NCI-H146 treated with DMSO at 0.1 percent for 48 hours (cell line): ENCODE data around the gene IRAK3.
A peak's percentile ranks its signal among the peaks of the same experiment; 100 is the strongest.

Experiments
- DNase-seq: peaks from one replicate; lab custom pipeline; 2025; ENCODE audit not compliant: unreplicated experiment; lab: John Stamatoyannopoulos, UW

Gene IRAK3

GRCh38 chr12:66188584-66189485 lies at the start of gene IRAK3:
Gene IRAK3, plus strand, starts transcription at chr12:66189214. Its CDS starts 86 bp downstream, at chr12:66189300.
- no peak for DNase-seq

- no peak for DNase-seq
Observed at GRCh38 chr12:66139328-66139727, 49.7 kb upstream of the IRAK3 start.

GRCh38 chr12:66140731-66141130 lies 48.3 kb upstream of the IRAK3 start:
- no peak for DNase-seq

- DNase-seq = no peak
Observed at GRCh38 chr12:66141299-66141698, 47.7 kb upstream of the IRAK3 start.

GRCh38 chr12:66142826-66143225 lies 46.2 kb upstream of the IRAK3 start:
- DNase-seq = no peak

- DNase-seq = no peak
Observed at GRCh38 chr12:66143868-66144267, 45.1 kb upstream of the IRAK3 start.

- no peak for DNase-seq
Observed at GRCh38 chr12:66144791-66145754, 43.9 kb upstream of the IRAK3 start.

- DNase-seq = no peak
Observed at GRCh38 chr12:66149702-66150398, 39.2 kb upstream of the IRAK3 start.

GRCh38 chr12:66152732-66153131 lies 36.3 kb upstream of the IRAK3 start:
- DNase-seq = no peak

GRCh38 chr12:66154776-66155175 lies 34.2 kb upstream of the IRAK3 start:
- DNase-seq = no peak

- DNase-seq = no peak
Observed at GRCh38 chr12:66156654-66157053, 32.4 kb upstream of the IRAK3 start.

GRCh38 chr12:66159123-66159522 lies 29.9 kb upstream of the IRAK3 start:
- DNase-seq = no peak

- DNase-seq = no peak
Observed at GRCh38 chr12:66160704-66161103, 28.3 kb upstream of the IRAK3 start.

- DNase-seq = no peak
Observed at GRCh38 chr12:66162701-66163100, 26.3 kb upstream of the IRAK3 start.

GRCh38 chr12:66163289-66163688 lies 25.7 kb upstream of the IRAK3 start:
- no peak for DNase-seq

- DNase-seq = no peak
Observed at GRCh38 chr12:66164349-66164821, 24.6 kb upstream of the IRAK3 start.

GRCh38 chr12:66165141-66165540 lies 23.9 kb upstream of the IRAK3 start:
- no peak for DNase-seq

- DNase-seq = no peak
Observed at GRCh38 chr12:66166561-66166960, 22.5 kb upstream of the IRAK3 start.

GRCh38 chr12:66168410-66168809 lies 20.6 kb upstream of the IRAK3 start:
- DNase-seq = no peak

GRCh38 chr12:66169221-66170170 lies 19.5 kb upstream of the IRAK3 start, which contains the start of gene TMBIM4:
Gene TMBIM4, minus strand, starts transcription at chr12:66169996. Its CDS starts 45 bp downstream, at chr12:66169951.
- peak; percentile 83 for DNase-seq
